IPS-18a (cell line): ENCODE data around the gene CHST9.

ENCODE experiments used
- H3K27ac ChIP-seq: one replicate; pipeline ENCODE4 v1.5.1; 2013; ENCODE audit warnings: low read length
- H3K27me3 ChIP-seq: one replicate; pipeline ENCODE4 v1.6.1; 2013; ENCODE audit warnings: mild to moderate bottlenecking, low read length; ENCODE audit not compliant: control insufficient read depth, insufficient read depth
- H3K36me3 ChIP-seq: one replicate; pipeline ENCODE4 v1.6.1; 2013; ENCODE audit warnings: low read depth, low read length; ENCODE audit not compliant: control insufficient read depth
- H3K4me1 ChIP-seq: one replicate; pipeline ENCODE4 v1.6.1; 2013; ENCODE audit warnings: low read depth, low read length; ENCODE audit not compliant: control insufficient read depth
- H3K4me3 ChIP-seq: one replicate; pipeline ENCODE4 v1.5.1; 2013; ENCODE audit warnings: low read length
- H3K9ac ChIP-seq: one replicate; pipeline ENCODE4 v1.6.1; 2013; ENCODE audit warnings: mild to moderate bottlenecking, low read length, moderate library complexity
- H3K9me3 ChIP-seq: one replicate; pipeline ENCODE4 v1.6.1; 2013; ENCODE audit warnings: low read depth, low read length; ENCODE audit not compliant: control insufficient read depth

The CHST9 gene

DNA sequence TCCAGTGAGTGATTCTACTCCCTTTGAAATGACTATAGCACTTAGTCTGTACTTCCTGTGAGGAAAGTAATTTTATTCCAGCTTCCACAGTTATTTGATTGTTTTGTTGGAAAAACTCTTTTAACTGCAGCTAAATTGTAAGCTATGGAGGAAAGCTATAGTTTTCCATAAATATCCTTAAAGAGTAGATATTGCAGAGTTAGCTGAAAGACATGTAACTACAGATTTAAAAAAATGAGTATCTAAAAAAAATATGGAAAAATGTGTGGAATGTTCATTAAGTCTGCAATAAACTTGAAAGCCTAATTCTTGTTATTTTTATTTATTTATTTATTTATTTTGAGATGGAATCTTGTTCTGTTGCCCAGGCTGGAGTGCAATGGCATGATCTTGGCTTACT lies 262.8 kb downstream of the CHST9 start:
- no peak overlapping the region for H3K9ac ChIP-seq
- no peaks in the 10 kb centered on the region for H3K27me3 ChIP-seq
- H3K9me3 ChIP-seq, result no peaks in the 10 kb centered on the region
- H3K36me3 ChIP-seq, result no peaks in the 10 kb centered on the region
- no peak overlapping the region for H3K27ac ChIP-seq
- H3K4me3 ChIP-seq, result no peak overlapping the region
- H3K4me1 ChIP-seq, result peaks cover 3% of the 10 kb centered on the region

DNA sequence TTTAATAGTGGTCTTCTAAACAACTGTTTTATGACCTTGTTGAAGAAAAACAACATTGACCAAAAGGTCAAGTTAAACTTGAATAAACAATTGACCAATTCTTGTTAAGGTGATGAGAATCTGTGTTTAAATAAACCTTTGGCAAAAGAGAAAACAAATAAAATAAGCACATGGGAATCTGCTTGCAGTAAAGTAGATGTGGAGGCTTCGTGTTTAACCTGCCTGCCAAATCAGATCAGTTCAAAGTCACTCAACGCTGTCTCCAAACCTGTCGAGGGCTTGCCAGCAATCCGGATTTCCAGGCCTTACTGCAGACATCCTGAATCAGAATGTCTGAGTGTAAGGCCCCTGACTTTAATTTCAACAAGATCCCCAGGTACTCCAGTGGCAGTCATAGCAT lies 264.5 kb downstream of the CHST9 start:
- no peaks in the 10 kb centered on the region for H3K36me3 ChIP-seq
- no peaks in the 10 kb centered on the region for H3K4me1 ChIP-seq
- no peak overlapping the region for H3K27ac ChIP-seq

DNA sequence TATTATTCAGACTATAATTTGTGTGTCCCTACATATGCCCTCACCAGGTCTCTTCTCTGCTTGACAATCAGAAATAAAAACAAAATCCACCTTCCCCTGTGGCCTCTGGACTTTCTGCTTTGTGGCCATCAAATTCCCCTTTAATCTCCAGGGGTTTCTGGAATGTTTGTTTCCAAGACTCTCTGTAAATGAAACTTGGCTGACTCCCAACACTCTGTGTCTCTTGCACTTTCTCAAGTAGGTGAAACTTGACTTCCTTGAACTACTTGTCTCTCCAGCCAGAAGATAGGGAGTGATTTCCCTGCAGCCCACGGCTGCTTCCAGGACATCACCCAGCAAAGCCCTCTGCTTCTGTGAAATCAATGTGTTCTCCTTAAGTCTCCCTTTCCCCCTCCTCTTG lies 265.5 kb downstream of the CHST9 start:
- Histone ChIP-seq H3K9me3 (no peaks in the 10 kb centered on the region), H3K27me3 (no peaks in the 10 kb centered on the region), H3K9ac (no peak overlapping the region), H3K4me3 (no peak overlapping the region), H3K4me1 (no peaks in the 10 kb centered on the region), H3K27ac (no peak overlapping the region), H3K36me3 (no peaks in the 10 kb centered on the region)

More for the DNA sequence above, 264.5 kb downstream of the CHST9 start:
- H3K4me3 ChIP-seq, result no peak overlapping the region
- H3K9ac ChIP-seq, result no peak overlapping the region
- H3K9me3 ChIP-seq, result no peaks in the 10 kb centered on the region
- H3K27me3 ChIP-seq, result no peaks in the 10 kb centered on the region

DNA sequence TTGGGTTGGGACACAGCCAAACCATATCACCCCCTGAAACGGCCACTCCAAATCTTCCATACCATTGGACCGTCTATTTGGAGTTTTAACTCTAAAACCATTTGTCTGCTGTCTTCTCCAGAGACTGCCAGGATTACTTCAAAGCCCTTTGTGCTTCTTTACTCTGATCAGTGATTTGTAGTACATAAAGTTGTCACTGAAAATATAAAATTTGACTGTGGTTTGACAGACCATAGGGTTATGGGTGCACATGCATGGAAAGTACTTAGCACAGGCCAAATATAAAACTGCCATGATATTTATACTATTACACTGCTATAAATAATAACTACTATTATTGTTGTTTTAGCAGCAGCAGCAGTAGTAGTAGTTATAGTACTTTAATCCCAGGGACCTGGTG lies 265.9 kb downstream of the CHST9 start:
- no peaks in the 10 kb centered on the region for H3K9me3 ChIP-seq
- H3K36me3 ChIP-seq, result no peaks in the 10 kb centered on the region
- H3K27me3 ChIP-seq, result no peaks in the 10 kb centered on the region
- no peaks in the 10 kb centered on the region for H3K4me1 ChIP-seq
- H3K27ac ChIP-seq, result no peak overlapping the region
- H3K4me3 ChIP-seq, result no peak overlapping the region
- H3K9ac ChIP-seq, result no peak overlapping the region

DNA sequence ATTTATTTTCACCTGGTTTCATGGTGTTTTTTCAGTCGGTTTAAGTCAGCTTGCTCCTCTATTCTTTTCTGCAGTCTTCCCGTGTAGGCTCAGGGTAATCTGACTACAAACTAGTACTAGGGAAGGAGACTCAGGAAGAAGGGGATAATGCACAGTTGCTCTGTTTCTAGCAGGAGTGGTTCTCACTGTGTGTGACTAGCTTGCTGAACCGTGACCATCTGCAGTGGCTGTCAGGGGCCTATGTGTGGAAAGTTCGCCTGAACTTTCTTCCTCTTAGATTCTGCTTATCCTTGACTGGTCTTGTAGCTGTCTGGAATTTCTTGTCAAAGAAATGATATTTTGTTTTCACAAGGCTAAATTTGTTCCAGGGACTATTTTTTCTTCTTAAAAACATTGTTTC lies 273.3 kb downstream of the CHST9 start:
- no peak overlapping the region for H3K27ac ChIP-seq
- no peaks in the 10 kb centered on the region for H3K9me3 ChIP-seq
- H3K27me3 ChIP-seq, result no peaks in the 10 kb centered on the region

DNA sequence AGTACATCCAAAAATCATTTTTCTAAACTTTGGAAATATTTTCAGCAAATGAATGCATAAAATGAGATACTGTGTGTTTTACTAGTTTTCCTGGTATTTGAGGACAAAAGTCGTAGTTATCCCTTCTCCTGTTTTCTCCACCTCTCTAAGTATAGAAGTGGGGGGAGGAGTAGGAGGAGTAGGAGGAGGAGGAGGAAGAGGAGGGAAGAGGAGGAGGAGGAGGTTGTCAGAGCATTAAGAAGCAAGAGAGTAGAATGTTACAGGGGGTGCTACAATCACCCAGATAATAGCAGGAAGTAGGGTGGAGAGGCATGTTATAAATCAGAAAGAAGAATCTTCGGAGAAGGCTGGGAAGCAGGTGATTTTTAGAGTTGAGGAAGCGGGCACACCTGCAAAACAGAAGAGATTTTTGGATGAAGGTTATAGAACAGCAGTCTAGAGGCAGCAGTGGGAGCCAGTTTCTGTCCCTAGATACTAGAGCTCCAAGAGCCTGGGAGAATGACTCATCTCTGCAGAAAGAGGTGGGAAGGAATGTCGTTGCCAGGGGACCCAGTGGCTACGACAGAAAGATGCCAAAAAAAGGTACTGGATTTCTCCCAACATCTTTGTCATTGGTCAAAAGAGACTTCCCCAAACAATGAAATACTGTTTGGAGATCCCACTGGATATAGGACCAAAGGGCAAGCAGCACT lies 275.4 kb downstream of the CHST9 start:
- no peaks in the 10 kb centered on the region for H3K9me3 ChIP-seq
- H3K27ac ChIP-seq, result no peak overlapping the region
- H3K9ac ChIP-seq, result no peak overlapping the region
- no peaks in the 10 kb centered on the region for H3K36me3 ChIP-seq
- no peak overlapping the region for H3K4me3 ChIP-seq
- H3K27me3 ChIP-seq, result no peaks in the 10 kb centered on the region
- H3K4me1 ChIP-seq, result peaks cover 11% of the 10 kb centered on the region

More for the DNA sequence above, 273.3 kb downstream of the CHST9 start:
- no peaks in the 10 kb centered on the region for H3K36me3 ChIP-seq
- no peak overlapping the region for H3K4me3 ChIP-seq
- H3K4me1 ChIP-seq, result peaks cover 11% of the 10 kb centered on the region
- no peak overlapping the region for H3K9ac ChIP-seq

DNA sequence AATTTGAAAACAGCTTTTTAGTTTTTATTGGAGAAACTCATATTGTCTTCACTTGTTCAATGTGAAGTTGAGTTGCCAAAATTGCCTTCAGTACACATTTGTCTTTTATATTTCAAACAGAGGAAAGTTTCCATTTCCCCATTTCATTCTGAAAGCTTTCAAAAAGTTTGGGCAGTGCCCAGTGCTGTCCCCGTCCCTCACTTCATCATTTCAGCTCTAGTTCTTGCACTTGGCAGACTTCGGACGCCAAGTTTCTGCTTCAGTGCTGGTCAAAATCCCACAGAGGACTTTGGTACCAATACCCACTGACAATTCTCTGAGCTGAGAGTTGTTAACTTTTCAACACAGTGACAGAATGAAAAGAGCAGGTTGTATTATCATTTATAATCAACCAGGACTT lies 276.2 kb downstream of the CHST9 start:
- Histone ChIP-seq H3K9ac (no peak overlapping the region), H3K4me3 (no peak overlapping the region), H3K4me1 (peaks cover 11% of the 10 kb centered on the region), H3K27me3 (no peaks in the 10 kb centered on the region), H3K9me3 (no peaks in the 10 kb centered on the region), H3K27ac (no peak overlapping the region), H3K36me3 (no peaks in the 10 kb centered on the region)

DNA sequence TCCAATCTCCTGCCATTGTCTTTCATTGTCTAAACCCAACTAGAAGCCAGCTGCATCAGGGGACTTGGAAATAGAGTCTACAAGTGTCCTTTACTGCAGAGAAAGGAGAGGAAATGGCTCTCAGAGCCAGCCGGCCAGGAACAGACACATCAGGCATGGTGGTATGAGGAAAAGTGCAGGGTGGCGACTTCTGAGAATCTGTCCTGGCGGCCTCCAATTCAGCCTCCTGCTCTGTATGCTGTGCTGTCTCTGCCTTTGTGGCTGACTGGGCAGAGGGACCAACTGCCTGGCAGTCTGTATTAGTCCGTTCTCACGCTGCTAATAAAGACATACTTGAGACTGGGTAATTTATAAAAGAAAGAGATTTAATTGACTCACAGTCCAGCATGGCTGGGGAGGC lies 282.8 kb downstream of the CHST9 start:
- no peaks in the 10 kb centered on the region for H3K27me3 ChIP-seq
- no peaks in the 10 kb centered on the region for H3K4me1 ChIP-seq
- no peak overlapping the region for H3K27ac ChIP-seq
- no peaks in the 10 kb centered on the region for H3K9me3 ChIP-seq
- H3K4me3 ChIP-seq, result no peak overlapping the region
- H3K36me3 ChIP-seq, result no peaks in the 10 kb centered on the region
- H3K9ac ChIP-seq, result no peak overlapping the region

DNA sequence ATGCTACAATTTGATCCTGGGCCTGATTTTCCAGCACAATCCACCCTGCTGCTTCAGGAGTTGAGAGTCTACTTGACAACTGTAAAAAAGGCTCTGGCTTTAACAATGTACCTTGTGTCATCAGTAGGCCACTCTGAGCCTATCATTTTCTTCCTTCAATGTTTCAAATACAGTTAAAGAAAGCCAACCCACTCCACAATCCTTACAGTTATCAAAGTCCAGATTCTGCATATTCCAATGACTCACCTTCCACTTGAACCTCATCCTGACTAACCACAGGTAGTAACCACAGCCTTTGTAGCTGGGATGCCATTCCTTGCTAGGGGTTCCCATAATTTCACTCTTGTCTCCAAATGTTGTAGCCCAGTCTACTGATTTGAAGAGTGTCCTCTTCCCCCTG lies 284.1 kb downstream of the CHST9 start:
- Histone ChIP-seq H3K27ac (no peak overlapping the region), H3K36me3 (no peaks in the 10 kb centered on the region)

DNA sequence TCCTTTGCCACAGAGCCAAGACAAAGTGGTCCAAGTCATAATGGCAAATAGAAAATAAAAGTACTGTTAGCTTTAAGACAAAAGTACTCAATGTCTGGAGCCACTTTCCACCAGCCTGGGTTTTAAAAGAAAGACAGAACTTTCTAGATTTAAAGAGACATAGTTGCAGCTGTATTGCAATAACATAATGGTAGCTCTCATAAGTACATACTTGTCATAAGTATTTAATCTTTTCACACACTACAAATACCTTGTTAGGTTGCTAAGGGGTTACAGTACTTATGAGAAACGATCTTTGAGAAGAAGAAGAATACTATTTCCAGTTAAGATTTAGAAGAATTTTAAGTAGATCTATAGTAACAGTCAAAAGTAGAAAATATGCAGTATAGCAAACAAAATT lies 290.7 kb downstream of the CHST9 start:
- Histone ChIP-seq H3K9me3 (no peaks in the 10 kb centered on the region), H3K4me3 (no peak overlapping the region), H3K4me1 (peaks cover 15% of the 10 kb centered on the region), H3K27ac (no peak overlapping the region), H3K27me3 (no peaks in the 10 kb centered on the region), H3K36me3 (no peaks in the 10 kb centered on the region), H3K9ac (no peak overlapping the region)

More for the DNA sequence above, 284.1 kb downstream of the CHST9 start:
- H3K4me1 ChIP-seq, result no peaks in the 10 kb centered on the region
- no peaks in the 10 kb centered on the region for H3K9me3 ChIP-seq
- no peak overlapping the region for H3K9ac ChIP-seq
- no peak overlapping the region for H3K4me3 ChIP-seq
- H3K27me3 ChIP-seq, result no peaks in the 10 kb centered on the region

DNA sequence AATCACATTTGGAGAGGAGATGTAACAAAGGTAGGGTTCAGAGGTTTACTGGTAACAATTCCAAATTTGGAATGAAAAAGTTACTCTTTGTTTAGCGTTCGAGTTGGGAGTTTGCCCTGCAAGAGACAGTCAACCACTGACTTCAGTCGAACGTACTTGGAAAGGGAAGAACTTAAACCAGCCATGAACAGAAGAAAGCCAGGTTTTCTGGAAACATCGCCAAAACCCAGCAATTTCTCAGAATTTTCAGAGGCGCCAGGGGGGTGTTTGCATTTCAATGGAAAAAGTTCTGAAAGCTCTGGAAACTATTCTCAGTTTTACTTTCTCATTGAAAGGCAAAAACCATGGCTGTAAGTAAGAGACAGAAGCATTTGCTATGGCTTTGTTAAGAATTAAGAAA lies 291.1 kb downstream of the CHST9 start:
- H3K4me3 ChIP-seq, result no peak overlapping the region
- no peaks in the 10 kb centered on the region for H3K36me3 ChIP-seq
- no peaks in the 10 kb centered on the region for H3K27me3 ChIP-seq
- peaks cover 15% of the 10 kb centered on the region for H3K4me1 ChIP-seq
- no peak overlapping the region for H3K9ac ChIP-seq
- no peaks in the 10 kb centered on the region for H3K9me3 ChIP-seq
- no peak overlapping the region for H3K27ac ChIP-seq

DNA sequence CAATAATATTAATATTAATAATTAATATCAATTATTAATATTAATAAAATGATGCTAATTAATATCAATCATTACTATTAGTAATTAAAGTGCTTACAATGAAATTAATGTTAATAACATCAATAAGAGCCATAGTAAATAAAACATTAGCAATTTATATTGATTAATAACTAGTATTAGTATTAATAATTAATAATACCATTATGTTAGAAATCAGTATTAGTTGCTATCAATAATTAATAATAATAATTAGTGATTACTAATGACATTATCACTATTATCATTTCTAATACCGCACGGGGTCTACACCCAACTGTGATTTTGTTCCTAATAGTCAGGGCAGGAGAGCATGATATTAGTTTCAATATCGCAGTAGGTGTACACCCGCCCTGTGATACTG lies 296.8 kb downstream of the CHST9 start:
- Histone ChIP-seq H3K9ac (no peak overlapping the region), H3K27ac (no peak overlapping the region), H3K36me3 (no peaks in the 10 kb centered on the region), H3K4me3 (no peak overlapping the region), H3K27me3 (no peaks in the 10 kb centered on the region), H3K9me3 (no peaks in the 10 kb centered on the region), H3K4me1 (no peaks in the 10 kb centered on the region)
